Effector memory CD8-positive, alpha-beta T cell (primary cell): ENCODE data around the gene RNF145.

Experiments used
- ATAC-seq: fragments of 150-1000 bp; cut with Tn5 transposase; replicated peaks from 2 replicates; pipeline ENCODE4 v1.10.0; 2021; ENCODE audit warnings: mild to moderate bottlenecking, moderate library complexity
- DNase-seq, 3 experiments: peaks; one replicate each; pipeline ENCODE4 v3.0.0; 2021
- H3K27ac Mint-ChIP-seq, 2 donors: one replicate each; pipeline ENCODE4 v1.8.0; 2022; ENCODE audit warnings: mild to moderate bottlenecking in 2 of 2, mixed read lengths in 2 of 2, moderate library complexity in 2 of 2
- H3K27me3 Mint-ChIP-seq, 2 donors: one replicate each; pipeline ENCODE4 v1.8.0; 2022; ENCODE audit warnings: mixed read lengths in 2 of 2
- H3K36me3 Mint-ChIP-seq: one replicate; pipeline ENCODE4 v1.8.0; 2022; ENCODE audit warnings: mild to moderate bottlenecking, moderate library complexity, mixed read lengths; ENCODE audit not compliant: insufficient read depth
- H3K4me1 Mint-ChIP-seq, 2 donors: one replicate each; pipeline ENCODE4 v1.8.0; 2022; ENCODE audit warnings: low read depth in 2 of 2, mixed read lengths in 2 of 2
- H3K4me3 Mint-ChIP-seq, 2 donors: one replicate each; pipeline ENCODE4 v1.8.0; 2022; ENCODE audit warnings: mild to moderate bottlenecking in 2 of 2, mixed read lengths in 2 of 2, moderate library complexity in 2 of 2
- H3K9me3 Mint-ChIP-seq, 2 donors: one replicate each; pipeline ENCODE4 v1.8.0; 2022; ENCODE audit warnings: mixed read lengths in 2 of 2

The RNF145 gene

GRCh38 chr5:159211729-159212174, 2.4 kb upstream of the RNF145 start:
- peaks cover 30% of the 10 kb centered on the region for H3K36me3 Mint-ChIP-seq
- DNase-seq (no peak), ATAC-seq (no peak)
- no peaks in the 10 kb centered on the region for H3K9me3 Mint-ChIP-seq
- no peak overlapping the region for H3K4me3 Mint-ChIP-seq
- no peaks in the 10 kb centered on the region for H3K27me3 Mint-ChIP-seq
- H3K27ac Mint-ChIP-seq = no peak overlapping the region
- H3K4me1 Mint-ChIP-seq = peaks cover 30% of the 10 kb centered on the region in 2 donors

- no peaks in the 10 kb centered on the region for H3K27me3 Mint-ChIP-seq
- no peak for DNase-seq
- ATAC-seq = no peak
- peak overlapping the region; percentile 99 for H3K4me3 Mint-ChIP-seq
- no peak overlapping the region for H3K27ac Mint-ChIP-seq
- H3K9me3 Mint-ChIP-seq = no peaks in the 10 kb centered on the region
- peaks cover 35% of the 10 kb centered on the region for H3K36me3 Mint-ChIP-seq
- peaks cover 37 to 39% of the 10 kb centered on the region in 2 donors for H3K4me1 Mint-ChIP-seq
Measured at GRCh38 chr5:159210846-159211245, 1.5 kb upstream of the RNF145 start.

GRCh38 chr5:159210210-159210661, 883 bp upstream of the RNF145 start:
- Mint-ChIP-seq H3K4me3 (peak overlapping the region; percentile 99), H3K27me3 (no peaks in the 10 kb centered on the region), H3K4me1 (peaks cover 40 to 44% of the 10 kb centered on the region in 2 donors), H3K36me3 (peaks cover 35% of the 10 kb centered on the region), H3K27ac (peak overlapping the region in 1 of 2 donors; percentile 82), H3K9me3 (no peaks in the 10 kb centered on the region)
- no peak for DNase-seq
- no peak for ATAC-seq

GRCh38 chr5:159208514-159209437, 577 bp downstream of the RNF145 start:
- Mint-ChIP-seq H3K9me3 (no peaks in the 10 kb centered on the region), H3K36me3 (peaks cover 37% of the 10 kb centered on the region), H3K4me1 (peaks cover 45 to 56% of the 10 kb centered on the region in 2 donors), H3K27ac (peak overlapping the region; percentile 96 to 97), H3K4me3 (peak overlapping the region; percentile 99), H3K27me3 (no peaks in the 10 kb centered on the region)
- ATAC-seq (no peak), DNase-seq (no peak)

DNA sequence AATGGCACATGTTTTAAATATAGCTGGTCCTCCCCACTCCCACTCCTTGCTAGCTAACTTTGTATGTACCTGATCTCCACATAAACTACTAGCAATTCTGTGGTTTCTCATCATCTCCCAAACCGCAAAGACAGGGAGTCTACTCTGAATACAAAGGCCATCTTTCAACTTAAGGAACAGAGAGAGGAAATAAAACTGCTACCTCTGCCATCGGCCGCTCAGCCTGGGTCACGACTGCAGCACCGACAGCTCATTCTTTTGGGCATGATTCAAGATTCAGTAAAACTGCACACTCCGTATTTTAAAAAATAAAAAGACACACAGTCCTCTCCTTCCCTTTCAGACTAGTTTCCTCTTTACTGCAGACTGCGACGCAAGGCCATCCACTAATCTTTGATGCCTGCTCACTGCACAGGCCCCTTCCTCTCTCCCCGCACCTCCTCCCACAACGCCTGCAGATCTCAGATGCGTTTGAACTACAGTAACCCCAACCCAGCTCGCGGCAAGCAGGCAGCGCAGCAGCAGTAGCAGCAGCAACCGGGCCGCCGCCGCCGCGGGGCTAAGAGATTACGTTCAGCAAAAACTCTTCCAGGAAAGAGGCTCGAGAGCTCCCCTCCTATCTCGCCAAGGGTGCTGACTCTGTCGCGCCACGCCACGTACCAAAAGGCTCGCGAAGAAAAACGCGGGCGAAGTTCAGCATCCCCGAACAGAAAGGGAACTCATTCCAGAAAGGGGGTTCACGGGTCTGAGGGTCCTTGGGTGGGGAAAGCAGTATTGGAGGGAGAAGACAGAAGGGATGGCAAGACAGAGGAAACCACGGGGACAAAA, 1.5 kb downstream of the RNF145 start:
- Mint-ChIP-seq H3K4me1 (peaks cover 49 to 63% of the 10 kb centered on the region in 2 donors), H3K27me3 (no peaks in the 10 kb centered on the region), H3K27ac (peak overlapping the region; percentile 96 to 97), H3K4me3 (peak overlapping the region; percentile 99), H3K9me3 (no peaks in the 10 kb centered on the region), H3K36me3 (peaks cover 41% of the 10 kb centered on the region)
- DNase-seq (peak; percentile 75 to 80 (median 78)), ATAC-seq (peak; percentile 70)

GRCh38 chr5:159207222-159207685, 2.1 kb downstream of the RNF145 start:
- Mint-ChIP-seq H3K4me1 (peaks cover 49 to 65% of the 10 kb centered on the region in 2 donors), H3K27ac (peak overlapping the region; percentile 96 to 97), H3K36me3 (peaks cover 47% of the 10 kb centered on the region), H3K9me3 (no peaks in the 10 kb centered on the region), H3K4me3 (peak overlapping the region; percentile 99), H3K27me3 (no peaks in the 10 kb centered on the region)
- ATAC-seq = no peak
- DNase-seq = no peak

DNA sequence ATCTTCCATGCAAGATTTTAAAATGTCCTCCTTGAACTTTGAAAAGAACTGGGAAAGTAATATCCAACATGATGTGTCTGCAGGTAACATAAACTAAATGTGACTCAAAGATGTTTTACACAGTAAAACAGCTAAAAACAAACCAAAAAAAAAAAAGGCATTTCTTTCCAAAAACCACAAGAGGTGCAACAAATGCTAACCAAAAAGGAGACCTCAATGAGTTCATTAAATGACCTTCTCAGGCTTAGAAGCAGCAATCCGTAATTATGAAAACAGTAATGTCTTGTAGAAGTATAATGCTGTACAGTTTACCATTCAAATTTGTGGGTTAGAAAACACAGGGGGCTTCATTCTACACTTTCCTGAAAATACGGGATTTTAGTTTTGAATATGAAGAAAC, 2.5 kb downstream of the RNF145 start:
- Mint-ChIP-seq H3K9me3 (no peaks in the 10 kb centered on the region), H3K27me3 (no peaks in the 10 kb centered on the region), H3K36me3 (peaks cover 47% of the 10 kb centered on the region), H3K27ac (peak overlapping the region; percentile 96 to 97), H3K4me1 (peaks cover 49 to 65% of the 10 kb centered on the region in 2 donors), H3K4me3 (peak overlapping the region; percentile 99)
- no peak for DNase-seq
- ATAC-seq = no peak

DNA sequence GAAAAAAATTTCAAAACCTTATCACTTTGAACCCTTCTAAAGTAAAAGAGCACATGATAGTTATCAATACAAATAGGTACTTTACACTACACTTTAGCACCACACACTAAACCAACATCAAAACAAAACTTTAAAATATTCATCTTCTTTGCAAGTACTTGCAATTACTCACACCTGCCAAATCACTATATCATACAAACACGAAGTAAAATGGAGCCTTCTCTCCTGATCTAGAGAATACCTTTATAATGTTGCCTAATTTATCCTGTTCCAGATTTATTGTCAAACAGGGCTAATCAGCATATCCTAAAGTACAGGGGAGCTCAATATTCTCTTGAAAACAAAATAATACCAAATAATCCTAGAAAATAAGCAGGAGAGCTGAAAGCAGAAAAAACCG, 3.0 kb downstream of the RNF145 start:
- H3K4me1 Mint-ChIP-seq = peaks cover 49 to 65% of the 10 kb centered on the region in 2 donors
- H3K27me3 Mint-ChIP-seq = no peaks in the 10 kb centered on the region
- ATAC-seq (no peak), DNase-seq (no peak)
- peak overlapping the region; percentile 99 for H3K4me3 Mint-ChIP-seq
- peaks cover 47% of the 10 kb centered on the region for H3K36me3 Mint-ChIP-seq
- no peaks in the 10 kb centered on the region for H3K9me3 Mint-ChIP-seq
- peak overlapping the region; percentile 96 to 97 for H3K27ac Mint-ChIP-seq

- Mint-ChIP-seq H3K27ac (peak overlapping the region; percentile 26 to 38), H3K4me1 (peaks cover 47 to 70% of the 10 kb centered on the region in 2 donors), H3K9me3 (no peaks in the 10 kb centered on the region), H3K4me3 (no peak overlapping the region), H3K36me3 (peaks cover 41% of the 10 kb centered on the region), H3K27me3 (no peaks in the 10 kb centered on the region)
- ATAC-seq (no peak), DNase-seq (no peak)
Measured at GRCh38 chr5:159203351-159203750, 6.0 kb downstream of the RNF145 start.

- ATAC-seq (no peak), DNase-seq (no peak)
- Mint-ChIP-seq H3K27me3 (no peaks in the 10 kb centered on the region), H3K4me3 (no peak overlapping the region), H3K27ac (no peak overlapping the region), H3K4me1 (peaks cover 38 to 62% of the 10 kb centered on the region in 2 donors), H3K9me3 (no peaks in the 10 kb centered on the region), H3K36me3 (peaks cover 30% of the 10 kb centered on the region)
Measured at GRCh38 chr5:159202151-159202550, 7.2 kb downstream of the RNF145 start.

GRCh38 chr5:159199780-159200179, 9.6 kb downstream of the RNF145 start:
- Mint-ChIP-seq H3K4me1 (peaks cover 37 to 62% of the 10 kb centered on the region in 2 donors), H3K27me3 (no peaks in the 10 kb centered on the region), H3K4me3 (no peak overlapping the region), H3K36me3 (peaks cover 40% of the 10 kb centered on the region), H3K9me3 (no peaks in the 10 kb centered on the region), H3K27ac (no peak overlapping the region)
- ATAC-seq (no peak), DNase-seq (no peak)

DNA sequence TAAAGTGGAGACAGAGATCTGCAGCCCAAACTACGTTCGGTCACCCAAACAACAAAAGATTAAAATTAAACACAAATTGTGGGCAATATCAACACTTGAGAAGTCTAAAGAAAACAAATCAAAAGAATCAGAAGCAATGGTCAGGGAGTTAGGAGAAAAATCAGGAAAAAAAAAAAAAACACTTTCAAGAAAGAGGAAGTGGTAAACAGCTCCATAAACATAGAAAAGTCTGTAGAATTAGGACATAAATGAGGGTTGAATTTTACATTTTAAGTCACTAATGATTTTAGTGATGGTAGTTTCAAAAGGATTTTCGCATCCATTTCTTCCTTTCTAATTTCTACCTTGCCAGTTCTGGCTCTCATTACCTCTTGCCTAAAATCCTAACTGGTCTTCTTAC, 10.1 kb downstream of the RNF145 start:
- DNase-seq (no peak), ATAC-seq (no peak)
- Mint-ChIP-seq H3K36me3 (peaks cover 44% of the 10 kb centered on the region), H3K27ac (peak overlapping the region in 1 of 2 donors; percentile 33), H3K27me3 (no peaks in the 10 kb centered on the region), H3K4me3 (no peak overlapping the region), H3K4me1 (peaks cover 33 to 57% of the 10 kb centered on the region in 2 donors), H3K9me3 (no peaks in the 10 kb centered on the region)
